WTC11 (cell line): ENCODE measurements around the gene HDAC9. TPM values are rescaled to one million over a fixed set of nuclear protein-coding genes. Genes with fewer than 3 reads are reported as not detected.

Source experiments
- ATAC-seq: fragments of 200-7000 bp; cut with Tn5 transposase; 2 replicates; pipeline ENCODE4 v1.10.0; 2021; ENCODE audit warnings: mild to moderate bottlenecking, moderate library complexity
- CTCF ChIA-PET: fragments of 300-600 bp; sonication (Branson Sonifier 250); formaldehyde crosslinking; loops from one replicate; lab custom pipeline; 2021; ENCODE audit warnings: antibody characterized with exemption; lab: Charles Lee
- POLR2A ChIA-PET: fragments of 350-600 bp; sonication (Branson Sonifier 250); formaldehyde crosslinking; loops from one replicate; lab custom pipeline; 2021; ENCODE audit warnings: antibody characterized with exemption; lab: Charles Lee
- DNase-seq: peaks from one replicate; pipeline ENCODE4 v3.0.0; 2021; ENCODE audit warnings: low spot score
- H3K27ac Mint-ChIP-seq: 2 replicates; pipeline ENCODE4 v1.8.0; 2021; ENCODE audit warnings: mixed read lengths
- H3K27me3 Mint-ChIP-seq: 2 replicates; pipeline ENCODE4 v1.8.0; 2021; ENCODE audit warnings: low read depth, mild to moderate bottlenecking, moderate library complexity, mixed read lengths
- H3K36me3 Mint-ChIP-seq: 2 replicates; pipeline ENCODE4 v1.8.0; 2021; ENCODE audit warnings: mixed read lengths
- H3K4me1 Mint-ChIP-seq: 2 replicates; pipeline ENCODE4 v1.8.0; 2022; ENCODE audit warnings: mixed read lengths
- H3K4me3 Mint-ChIP-seq: 2 replicates; pipeline ENCODE4 v1.8.0; 2021; ENCODE audit warnings: mild to moderate bottlenecking, moderate library complexity, mixed read lengths
- H3K9me3 Mint-ChIP-seq: 2 replicates; pipeline ENCODE4 v1.8.0; 2021; ENCODE audit warnings: mixed read lengths
- CBFB ChIP-seq: sonication (generic); formaldehyde crosslinking; IDR thresholded peaks from 2 replicates; pipeline ENCODE4 v1.8.1; 2022; ENCODE audit warnings: mild to moderate bottlenecking, low read depth, missing genetic modification reagents
- FOXP1 ChIP-seq: sonication (generic); formaldehyde crosslinking; IDR thresholded peaks from 2 replicates; pipeline ENCODE4 v1.8.0; 2022; ENCODE audit warnings: missing genetic modification reagents, mild to moderate bottlenecking, moderate library complexity, borderline replicate concordance
- FOXP4 ChIP-seq: sonication (generic); formaldehyde crosslinking; IDR thresholded peaks from 2 replicates; pipeline ENCODE4 v1.8.0; 2022; ENCODE audit warnings: mild to moderate bottlenecking, missing genetic modification reagents
- GRHL2 ChIP-seq: fragments of 250-450 bp; sonication (Bioruptor Pico); IDR thresholded peaks from 2 replicates; pipeline ENCODE4 v1.8.0; 2022; ENCODE audit warnings: mild to moderate bottlenecking, moderate library complexity; ENCODE audit not compliant: insufficient replicate concordance, severe bottlenecking
- KAT7 ChIP-seq: sonication (generic); formaldehyde crosslinking; IDR thresholded peaks from 2 replicates; pipeline ENCODE4 v1.8.1; 2023; ENCODE audit warnings: missing genetic modification reagents, mild to moderate bottlenecking, borderline replicate concordance
- MYBL2 ChIP-seq: sonication (generic); formaldehyde crosslinking; IDR thresholded peaks from 2 replicates; pipeline ENCODE4 v1.8.1; 2023; ENCODE audit warnings: mild to moderate bottlenecking, moderate library complexity, missing genetic modification reagents
- PRDM15 ChIP-seq: sonication (generic); formaldehyde crosslinking; IDR thresholded peaks from 2 replicates; pipeline ENCODE4 v1.8.0; 2022; ENCODE audit warnings: missing genetic modification reagents
- RORB ChIP-seq: fragments of 250-450 bp; sonication (Bioruptor Pico); IDR thresholded peaks from 2 replicates; pipeline ENCODE4 v1.9.0; 2021; ENCODE audit warnings: mild to moderate bottlenecking
- SMAD3 ChIP-seq: sonication (generic); formaldehyde crosslinking; IDR thresholded peaks from 2 replicates; pipeline ENCODE4 v1.8.0; 2022; ENCODE audit warnings: missing genetic modification reagents, mild to moderate bottlenecking, borderline replicate concordance
- STAT6 ChIP-seq: sonication (generic); formaldehyde crosslinking; conservative IDR thresholded peaks from 2 replicates; pipeline ENCODE4 v1.8.1; 2023; ENCODE audit warnings: mild to moderate bottlenecking, low read depth, missing genetic modification reagents, moderate library complexity
- TCF7 ChIP-seq: sonication (generic); formaldehyde crosslinking; IDR thresholded peaks from 2 replicates; pipeline ENCODE4 v1.8.0; 2022; ENCODE audit warnings: mild to moderate bottlenecking, low read depth, missing genetic modification reagents, moderate library complexity
- TEAD4 ChIP-seq: sonication (generic); formaldehyde crosslinking; IDR thresholded peaks from 2 replicates; pipeline ENCODE4 v1.8.0; 2022; ENCODE audit warnings: mild to moderate bottlenecking, missing genetic modification reagents
- ZBTB21 ChIP-seq: sonication (generic); formaldehyde crosslinking; IDR thresholded peaks from 2 replicates; pipeline ENCODE4 v1.8.1; 2023; ENCODE audit warnings: mild to moderate bottlenecking, missing genetic modification reagents, borderline replicate concordance
- ZNF121 ChIP-seq: sonication (generic); formaldehyde crosslinking; IDR thresholded peaks from 2 replicates; pipeline ENCODE4 v1.8.0; 2023; ENCODE audit warnings: missing genetic modification reagents
- ZNF532 ChIP-seq: fragments of 250-450 bp; sonication (Bioruptor Pico); IDR thresholded peaks from 2 replicates; pipeline ENCODE4 v1.9.0; 2021; ENCODE audit warnings: mild to moderate bottlenecking, borderline replicate concordance
- total RNA-seq: library from RNA; stranded (reverse); gene quantifications from 3 replicates; pipeline ENCODE4 v1.2.3, GENCODE V29; 2021

Gene HDAC9
- total RNA-seq, 1 experiment from 2014 or later = 18.8 TPM

- CTCF ChIA-PET = no interaction called here
- H3K27ac Mint-ChIP-seq = no peak overlapping the region
- H3K27me3 Mint-ChIP-seq = no peaks in the 10 kb centered on the region
- no peaks in the 10 kb centered on the region for H3K9me3 Mint-ChIP-seq
- H3K4me3 Mint-ChIP-seq = no peak overlapping the region
- POLR2A ChIA-PET = no interaction called here
- no peaks in the 10 kb centered on the region for H3K36me3 Mint-ChIP-seq
- DNase-seq = no peak
- ATAC-seq = no peak
- no peak for TF ChIP-seq CBFB (CRISPR knock-in tag)
- no peak for TF ChIP-seq ZBTB21 (CRISPR knock-in tag)
- TF ChIP-seq RORB = no peak
- no peak for TF ChIP-seq KAT7
- TF ChIP-seq SMAD3 (CRISPR knock-in tag) = no peak
- no peak for TF ChIP-seq ZNF532 (CRISPR knock-in tag)
- TF ChIP-seq MYBL2 = no peak
- TF ChIP-seq FOXP1 (CRISPR knock-in tag) = no peak
- no peak for TF ChIP-seq STAT6 (CRISPR knock-in tag)
- TF ChIP-seq TEAD4 (CRISPR knock-in tag) = no peak
- no peak for TF ChIP-seq ZNF121
- TF ChIP-seq TCF7 (CRISPR knock-in tag) = no peak
- no peak for TF ChIP-seq PRDM15 (CRISPR knock-in tag)
- no peak for TF ChIP-seq GRHL2
- no peak for TF ChIP-seq FOXP4 (CRISPR knock-in tag)
- peaks cover 5% of the 10 kb centered on the region; the same call in 1 of the 2 replicates for H3K4me1 Mint-ChIP-seq
Observed at GRCh38 chr7:18703685-18704084, 208.1 kb downstream of the HDAC9 start.
